Measurements from ENCODE around the gene CCL20. TPM values are rescaled to one million over a fixed set of nuclear protein-coding genes. Genes with fewer than 3 reads are reported as not detected.
"Not testable (repeated sequence)": the region's sequence is repeated elsewhere in the genome, so short reads cannot be mapped to it uniquely, and the experiment has no call there.

CCL20 gene
- total RNA-seq, 1 donor from 2014 or later, result not detected

- Histone ChIP-seq H3K36me3 (ENCODE audit: insufficient read depth, low read length) (no peaks in the 10 kb centered on the region), H3K4me1 (ENCODE audit: insufficient read depth, low read length) (peaks cover 3% of the 10 kb centered on the region), H3K4me2 (ENCODE audit: low read length) (no peak overlapping the region), H3K79me2 (ENCODE audit: insufficient read depth, low read length) (no peaks in the 10 kb centered on the region), H2AFZ (ENCODE audit: low read depth, low read length) (no peak overlapping the region), H3K27ac (ENCODE audit: low read depth, low read length) (no peak overlapping the region), H3K9ac (ENCODE audit: low read length) (no peak overlapping the region), H3K27me3 (ENCODE audit: insufficient read depth, low read length) (no peaks in the 10 kb centered on the region), H3K4me3 (ENCODE audit: insufficient read depth, low read depth, low read length) (no peak overlapping the region), H3K9me3 (ENCODE audit: insufficient read depth, low read depth, low read length) (no peaks in the 10 kb centered on the region), H4K20me1 (ENCODE audit: insufficient read depth, low read length) (no peaks in the 10 kb centered on the region)
- H3K36me3 Mint-ChIP-seq (ENCODE audit: low read depth, unreplicated experiment), result no peaks in the 10 kb centered on the region
- peaks cover 3% of the 10 kb centered on the region for H3K4me1 Mint-ChIP-seq (ENCODE audit: low read depth, unreplicated experiment)
- no peak for TF ChIP-seq EZH2 (IDR thresholded peaks at IDR 0.05; ENCODE audit: insufficient read depth, low read length)
- no peak for TF ChIP-seq CTCF (IDR thresholded peaks at IDR 0.05; ENCODE audit: insufficient read depth, low read depth, low read length)
- peaks cover 2% of the 10 kb centered on the region for H3K9me3 Mint-ChIP-seq (ENCODE audit: unreplicated experiment)
- H3K27ac Mint-ChIP-seq (ENCODE audit: unreplicated experiment), result no peak overlapping the region
- H3K27me3 Mint-ChIP-seq (ENCODE audit: low read depth, unreplicated experiment), result no peaks in the 10 kb centered on the region
- FAIRE-seq (no peak), DNase-seq (ENCODE audit: low read depth) (no peak)
- H3K4me3 Mint-ChIP-seq (ENCODE audit: unreplicated experiment), result no peak overlapping the region
Measured at GRCh38 chr2:227793148-227793712, 20.4 kb upstream of the CCL20 start.

GRCh38 chr2:227796045-227796711, 17.5 kb upstream of the CCL20 start:
- Histone ChIP-seq H3K9me3 (ENCODE audit: insufficient read depth, low read depth, low read length) (no peaks in the 10 kb centered on the region), H3K9ac (ENCODE audit: low read length) (no peak overlapping the region), H4K20me1 (ENCODE audit: insufficient read depth, low read length) (no peaks in the 10 kb centered on the region), H3K4me1 (ENCODE audit: insufficient read depth, low read length) (no peaks in the 10 kb centered on the region), H3K27ac (ENCODE audit: low read depth, low read length) (no peak overlapping the region), H3K4me3 (ENCODE audit: insufficient read depth, low read depth, low read length) (no peak overlapping the region), H3K79me2 (ENCODE audit: insufficient read depth, low read length) (no peaks in the 10 kb centered on the region), H3K27me3 (ENCODE audit: insufficient read depth, low read length) (no peaks in the 10 kb centered on the region), H3K4me2 (ENCODE audit: low read length) (no peak overlapping the region), H2AFZ (ENCODE audit: low read depth, low read length) (no peak overlapping the region), H3K36me3 (ENCODE audit: insufficient read depth, low read length) (no peaks in the 10 kb centered on the region)
- DNase-seq (ENCODE audit: low read depth) (no peak), FAIRE-seq (no peak)
- no peak for TF ChIP-seq EZH2 (IDR thresholded peaks at IDR 0.05; ENCODE audit: insufficient read depth, low read length)
- TF ChIP-seq CTCF (IDR thresholded peaks at IDR 0.05; ENCODE audit: insufficient read depth, low read depth, low read length), result no peak
- no peaks in the 10 kb centered on the region for H3K36me3 Mint-ChIP-seq (ENCODE audit: low read depth, unreplicated experiment)
- H3K27me3 Mint-ChIP-seq (ENCODE audit: low read depth, unreplicated experiment), result no peaks in the 10 kb centered on the region
- H3K27ac Mint-ChIP-seq (ENCODE audit: unreplicated experiment), result no peak overlapping the region
- no peak overlapping the region for H3K4me3 Mint-ChIP-seq (ENCODE audit: unreplicated experiment)
- no peaks in the 10 kb centered on the region for H3K9me3 Mint-ChIP-seq (ENCODE audit: unreplicated experiment)
- H3K4me1 Mint-ChIP-seq (ENCODE audit: low read depth, unreplicated experiment), result no peaks in the 10 kb centered on the region

- H3K4me1 Mint-ChIP-seq (ENCODE audit: low read depth, unreplicated experiment); H3K4me3 Mint-ChIP-seq (ENCODE audit: unreplicated experiment); H3K9me3 ChIP-seq (ENCODE audit: insufficient read depth, low read depth, low read length); H3K36me3 ChIP-seq (ENCODE audit: insufficient read depth, low read length); H3K27me3 ChIP-seq (ENCODE audit: insufficient read depth, low read length); H3K9ac ChIP-seq (ENCODE audit: low read length); H3K4me3 ChIP-seq (ENCODE audit: insufficient read depth, low read depth, low read length); H4K20me1 ChIP-seq (ENCODE audit: insufficient read depth, low read length); H2AFZ ChIP-seq (ENCODE audit: low read depth, low read length); H3K4me2 ChIP-seq (ENCODE audit: low read length); H3K36me3 Mint-ChIP-seq (ENCODE audit: low read depth, unreplicated experiment); H3K27ac Mint-ChIP-seq (ENCODE audit: unreplicated experiment); FAIRE-seq; H3K27me3 Mint-ChIP-seq (ENCODE audit: low read depth, unreplicated experiment); DNase-seq (ENCODE audit: low read depth); H3K79me2 ChIP-seq (ENCODE audit: insufficient read depth, low read length); H3K4me1 ChIP-seq (ENCODE audit: insufficient read depth, low read length); H3K9me3 Mint-ChIP-seq (ENCODE audit: unreplicated experiment); H3K27ac ChIP-seq (ENCODE audit: low read depth, low read length): not testable (repeated sequence)
Measured at GRCh38 chr2:227796768-227797167, 16.9 kb upstream of the CCL20 start.

All from astrocyte (in vitro differentiated cells and primary cell).